ENCODE results near the gene KIRREL3.

The KIRREL3 gene

GRCh38 chr11:126914941-126915340, 85.6 kb downstream of the KIRREL3 start:
- DNase-seq (ENCODE audit: low read depth), result peak; percentile 86

- DNase-seq (ENCODE audit: low read depth), result peak; percentile 57
These were observed 86.4 kb downstream of the KIRREL3 start for GRCh38 chr11:126914166-126914565.

- no peak for DNase-seq (ENCODE audit: low read depth)
These were observed 96.0 kb downstream of the KIRREL3 start for GRCh38 chr11:126904520-126904919.

GRCh38 chr11:126901783-126902182, 98.8 kb downstream of the KIRREL3 start:
- DNase-seq (ENCODE audit: low read depth), result no peak

GRCh38 chr11:126899961-126900748, 100.4 kb downstream of the KIRREL3 start:
- no peak for DNase-seq (ENCODE audit: low read depth)

GRCh38 chr11:126898802-126899201, 101.8 kb downstream of the KIRREL3 start:
- no peak for DNase-seq (ENCODE audit: low read depth)

- DNase-seq (ENCODE audit: low read depth), result no peak
These were observed 103.1 kb downstream of the KIRREL3 start for GRCh38 chr11:126897430-126897829.

- DNase-seq (ENCODE audit: low read depth), result no peak
These were observed 104.5 kb downstream of the KIRREL3 start for GRCh38 chr11:126896025-126896424.

- DNase-seq (ENCODE audit: low read depth), result peak; percentile 35
These were observed 106.8 kb downstream of the KIRREL3 start for GRCh38 chr11:126893796-126894195.

GRCh38 chr11:126892756-126893155, 107.8 kb downstream of the KIRREL3 start:
- no peak for DNase-seq (ENCODE audit: low read depth)

- DNase-seq (ENCODE audit: low read depth), result peak; percentile 25
These were observed 108.9 kb downstream of the KIRREL3 start for GRCh38 chr11:126891556-126892217.

GRCh38 chr11:126890561-126890960, 110.0 kb downstream of the KIRREL3 start:
- no peak for DNase-seq (ENCODE audit: low read depth)

- DNase-seq (ENCODE audit: low read depth), result no peak
These were observed 112.4 kb downstream of the KIRREL3 start for GRCh38 chr11:126888115-126888712.

- peak; percentile 56 for DNase-seq (ENCODE audit: low read depth)
These were observed 113.9 kb downstream of the KIRREL3 start for GRCh38 chr11:126886636-126887035.

GRCh38 chr11:126886085-126886484, 114.5 kb downstream of the KIRREL3 start:
- DNase-seq (ENCODE audit: low read depth), result no peak

GRCh38 chr11:126884594-126884993, 116.0 kb downstream of the KIRREL3 start:
- no peak for DNase-seq (ENCODE audit: low read depth)

GRCh38 chr11:126884192-126884591, 116.4 kb downstream of the KIRREL3 start:
- DNase-seq (ENCODE audit: low read depth), result no peak

GRCh38 chr11:126880872-126881271, 119.7 kb downstream of the KIRREL3 start:
- no peak for DNase-seq (ENCODE audit: low read depth)

- DNase-seq (ENCODE audit: low read depth), result peak; percentile 80
These were observed 121.1 kb downstream of the KIRREL3 start for GRCh38 chr11:126879516-126879915.

- DNase-seq (ENCODE audit: low read depth), result no peak
These were observed 121.6 kb downstream of the KIRREL3 start for GRCh38 chr11:126878913-126879482.

- DNase-seq (ENCODE audit: low read depth), result peak; percentile 15
These were observed 125.7 kb downstream of the KIRREL3 start for GRCh38 chr11:126874831-126875230.

- DNase-seq (ENCODE audit: low read depth), result peak; percentile 40
These were observed 126.3 kb downstream of the KIRREL3 start for GRCh38 chr11:126874276-126874675.

- DNase-seq (ENCODE audit: low read depth), result peak; percentile 13
These were observed 128.8 kb downstream of the KIRREL3 start for GRCh38 chr11:126871792-126872191.
